Astrocyte of the cerebellum (primary cell): ENCODE measurements around the gene ATP6V0B.

Source experiments
- DNase-seq: peaks from one replicate; pipeline ENCODE4 v3.0.0-alpha.2; 2011; ENCODE audit warnings: low read depth
- H3K4me3 ChIP-seq: 2 replicates; pipeline ENCODE4 v1.5.1; 2011; ENCODE audit warnings: mild to moderate bottlenecking, low read depth, low read length, moderate library complexity
- CTCF ChIP-seq: IDR thresholded peaks from 2 replicates; pipeline ENCODE4 v1.5.1; 2012; ENCODE audit warnings: low read length, low read depth, moderate library complexity, mild to moderate bottlenecking; ENCODE audit errors: missing control alignments
- in situ Hi-C: cut with HindIII; loops from 2 replicates; pipeline ENCODE4 v1.10.0; 2017; ENCODE audit warnings: low sequenced_read_pairs

ATP6V0B gene

DNA sequence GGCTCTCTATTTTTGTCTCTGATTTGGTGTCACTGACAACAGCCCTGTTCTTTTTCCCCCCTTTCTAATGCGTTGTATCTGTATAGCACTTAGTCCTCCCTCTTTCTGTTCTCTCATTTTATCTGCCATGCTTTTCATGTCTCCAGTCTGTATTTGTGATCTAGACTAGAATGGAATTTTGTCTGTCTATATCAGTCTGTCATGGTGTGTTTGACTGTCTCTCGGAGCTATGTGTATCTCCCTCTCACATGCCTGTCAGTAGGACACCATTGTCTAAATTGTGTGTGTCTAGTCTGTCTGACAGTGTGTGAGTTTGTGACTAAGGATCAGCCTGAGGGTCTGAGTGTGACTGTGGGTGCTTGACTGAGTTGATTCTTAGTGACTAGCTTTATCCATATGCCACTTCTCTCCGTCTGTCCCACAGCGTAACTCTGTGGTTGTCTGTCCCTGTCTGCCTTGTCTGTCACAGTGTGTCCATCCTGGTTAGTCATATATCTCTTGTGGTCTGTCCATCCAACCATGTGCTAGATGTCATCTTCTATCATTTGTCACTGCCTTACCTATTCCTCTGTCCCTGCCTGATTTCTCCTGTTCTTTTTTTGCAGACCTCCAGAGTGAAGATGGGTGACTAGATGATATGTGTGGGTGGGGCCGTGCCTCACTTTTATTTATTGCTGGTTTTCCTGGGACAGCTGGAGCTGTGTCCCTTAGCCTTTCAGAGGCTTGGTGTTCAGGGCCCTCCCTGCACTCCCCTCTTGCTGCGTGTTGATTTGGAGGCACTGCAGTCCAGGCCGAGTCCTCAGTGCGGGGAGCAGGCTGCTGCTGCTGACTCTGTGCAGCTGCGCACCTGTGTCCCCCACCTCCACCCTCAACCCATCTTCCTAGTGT, 2.9 kb downstream of the ATP6V0B start:
- DNase-seq, result no peak
- in situ Hi-C loops, result loop anchor here (10.0 kb wide), 1 partner anchor 47 kb away; no protein-coding TSS in a partner anchor
- no peak overlapping the region for H3K4me3 ChIP-seq
- no peak for TF ChIP-seq CTCF

GRCh38 chr1:43978264-43978550, 3.4 kb downstream of the ATP6V0B start:
- DNase-seq, result no peak
- H3K4me3 ChIP-seq, result peak overlapping the region; percentile 56
- in situ Hi-C loops, result loop anchor here (10.0 kb wide), 1 partner anchor 47 kb away; no protein-coding TSS in a partner anchor
- TF ChIP-seq CTCF, result no peak

- peak within 1 kb of the TSS; percentile 56 for H3K4me3 ChIP-seq
- TF ChIP-seq CTCF, result no peak
- no peak for DNase-seq
- in situ Hi-C loops, result loop anchor here (10.0 kb wide), 1 partner anchor 46 kb away; no protein-coding TSS in a partner anchor
Observed at GRCh38 chr1:43978551-43979260, 3.9 kb downstream of the ATP6V0B start, which contains the start of gene B4GALT2. Gene B4GALT2, plus strand, starts transcription at chr1:43979210. Its CDS starts 1,951 bp downstream, at chr1:43981161.

- DNase-seq, result no peak
- in situ Hi-C loops, result loop anchor here (10.0 kb wide), 1 partner anchor 46 kb away; no protein-coding TSS in a partner anchor
- TF ChIP-seq CTCF, result no peak
- H3K4me3 ChIP-seq, result peak overlapping the region; percentile 56
Observed at GRCh38 chr1:43979261-43979527, 4.4 kb downstream of the ATP6V0B start.

- in situ Hi-C loops, result loop anchor here (10.0 kb wide), 1 partner anchor 45 kb away; no protein-coding TSS in a partner anchor
- DNase-seq, result peak; percentile 5
- H3K4me3 ChIP-seq, result peak overlapping the region; percentile 56
- TF ChIP-seq CTCF, result no peak
Observed at GRCh38 chr1:43979528-43980254, 4.9 kb downstream of the ATP6V0B start.

DNA sequence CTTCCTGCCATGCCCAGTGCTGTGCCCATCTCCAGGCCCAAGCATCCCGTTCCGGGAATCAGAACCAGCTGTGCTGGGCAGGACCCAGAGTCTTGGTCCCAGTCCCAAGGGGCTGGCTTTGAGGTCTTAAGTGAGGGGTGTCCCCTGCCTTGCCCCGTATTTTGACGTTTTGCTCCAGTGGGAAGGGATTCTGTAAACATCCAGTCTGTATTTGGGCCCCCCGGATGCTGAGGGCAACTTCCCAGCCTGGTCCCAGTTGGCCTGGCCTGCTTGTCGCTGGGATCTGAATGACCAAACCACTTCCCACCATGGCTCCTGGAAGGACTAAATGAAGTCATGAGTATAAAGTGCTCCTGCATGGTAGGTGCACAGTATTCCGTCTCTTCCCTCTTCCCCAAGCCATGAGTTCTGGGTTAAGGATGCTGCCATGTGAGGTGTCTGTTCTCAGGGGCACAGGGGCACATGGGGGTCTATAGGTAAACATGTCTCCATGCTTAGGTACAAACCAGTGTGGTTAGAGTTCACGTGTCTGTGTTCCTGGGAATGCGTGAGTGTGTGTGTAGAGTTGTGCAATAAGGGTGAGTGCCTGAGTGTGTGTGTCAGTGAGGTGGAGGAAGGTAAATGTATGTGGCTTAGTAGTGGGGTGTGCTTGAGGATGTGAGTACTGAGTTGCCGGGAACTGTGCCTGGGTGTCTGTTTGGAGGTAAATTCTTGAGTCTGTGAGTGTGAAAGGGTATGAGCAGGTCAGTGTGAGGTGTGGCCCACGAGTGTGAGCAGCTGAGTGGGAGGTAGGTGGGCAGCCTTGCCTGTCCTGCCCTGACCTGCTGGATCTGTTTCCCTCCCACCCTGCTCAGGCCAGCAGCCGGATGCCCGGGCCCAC, 5.7 kb downstream of the ATP6V0B start:
- no peak for DNase-seq

More for the DNA sequence above, 5.7 kb downstream of the ATP6V0B start:
- peak overlapping the region; percentile 56 for H3K4me3 ChIP-seq
- in situ Hi-C loops, result no loop called here
- no peak for TF ChIP-seq CTCF
